LoVo (cell line): Measurements from ENCODE around the gene GATC.
"Not testable (repeated sequence)": the region's sequence is repeated elsewhere in the genome, so short reads cannot be mapped to it uniquely, and the experiment has no call there.

Experiments
- DNase-seq: peaks from one replicate; pipeline ENCODE4 v3.0.0-alpha.2; 2016; ENCODE audit warnings: low spot score

Gene GATC

DNA sequence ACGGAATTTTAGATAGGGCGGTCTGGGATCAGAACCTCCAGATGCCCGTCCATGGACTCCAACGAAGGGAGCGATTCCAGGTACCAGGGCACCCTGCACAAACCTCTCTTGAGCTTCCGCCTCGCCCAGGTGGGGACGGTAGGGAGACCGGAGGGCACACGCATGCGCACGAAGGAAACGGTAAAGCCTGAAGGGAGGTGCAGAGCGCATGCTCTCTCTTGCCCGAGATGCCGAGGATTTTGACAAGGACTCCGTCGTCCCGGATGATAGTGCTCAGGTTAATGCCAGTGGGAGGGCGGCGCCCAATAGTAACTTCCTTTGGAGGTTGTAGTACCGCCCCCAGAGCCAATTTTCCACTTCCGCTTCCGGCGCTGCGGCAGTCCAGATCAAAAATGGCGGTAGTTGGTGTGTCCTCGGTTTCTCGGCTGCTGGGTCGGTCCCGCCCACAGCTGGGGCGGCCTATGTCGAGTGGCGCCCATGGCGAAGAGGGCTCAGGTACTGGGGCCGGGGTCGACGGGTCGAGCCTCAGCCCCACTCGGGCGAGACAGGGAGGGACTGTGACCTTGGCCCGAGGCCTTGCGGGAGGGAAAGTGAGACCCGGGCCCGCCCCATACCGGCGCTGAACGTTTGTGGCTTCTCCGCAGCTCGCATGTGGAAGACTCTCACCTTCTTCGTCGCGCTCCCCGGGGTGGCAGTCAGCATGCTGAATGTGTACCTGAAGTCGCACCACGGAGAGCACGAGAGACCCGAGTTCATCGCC is 8.3 kb upstream of the GATC start, which contains the start of gene COX6A1:
Gene COX6A1 (plus strand): TSS at position 379 of the 760 bp plus-strand sequence. CDS start 14 bp downstream, at position 393.
- DNase-seq = peak; percentile 100

DNA sequence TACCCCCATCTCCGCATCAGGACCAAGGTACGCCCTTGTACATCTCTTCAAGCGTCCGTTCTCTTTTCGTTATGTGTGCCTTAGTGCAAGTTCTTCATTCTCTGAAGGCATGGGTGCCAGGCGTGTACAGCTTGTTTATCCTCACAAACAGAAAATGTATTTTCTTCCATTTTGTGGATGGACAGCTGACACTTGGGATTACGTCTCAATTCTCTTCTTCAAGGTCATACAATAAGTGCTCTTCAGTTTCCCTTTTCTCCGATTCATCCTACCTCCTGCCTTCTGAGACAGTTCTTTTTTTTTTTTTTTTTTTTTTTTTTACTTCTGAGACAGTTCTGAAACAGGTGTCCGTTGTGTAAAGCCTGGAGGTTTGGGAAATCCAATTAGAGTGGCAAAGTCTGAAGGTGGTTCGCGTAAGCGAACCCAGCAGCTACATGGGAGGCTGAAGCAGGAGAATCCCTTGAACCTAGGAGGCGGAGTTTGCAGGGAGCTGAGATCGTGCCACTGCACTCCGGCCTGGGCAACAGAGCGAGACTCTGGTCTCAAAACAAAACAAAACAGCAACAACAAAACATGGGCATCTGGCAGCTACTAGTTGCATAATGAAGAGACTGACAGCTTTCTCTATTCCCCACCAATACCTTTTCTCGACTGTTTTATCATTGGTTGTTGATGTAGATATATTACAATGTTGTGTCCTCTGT is 7.6 kb upstream of the GATC start:
- DNase-seq = no peak

DNA sequence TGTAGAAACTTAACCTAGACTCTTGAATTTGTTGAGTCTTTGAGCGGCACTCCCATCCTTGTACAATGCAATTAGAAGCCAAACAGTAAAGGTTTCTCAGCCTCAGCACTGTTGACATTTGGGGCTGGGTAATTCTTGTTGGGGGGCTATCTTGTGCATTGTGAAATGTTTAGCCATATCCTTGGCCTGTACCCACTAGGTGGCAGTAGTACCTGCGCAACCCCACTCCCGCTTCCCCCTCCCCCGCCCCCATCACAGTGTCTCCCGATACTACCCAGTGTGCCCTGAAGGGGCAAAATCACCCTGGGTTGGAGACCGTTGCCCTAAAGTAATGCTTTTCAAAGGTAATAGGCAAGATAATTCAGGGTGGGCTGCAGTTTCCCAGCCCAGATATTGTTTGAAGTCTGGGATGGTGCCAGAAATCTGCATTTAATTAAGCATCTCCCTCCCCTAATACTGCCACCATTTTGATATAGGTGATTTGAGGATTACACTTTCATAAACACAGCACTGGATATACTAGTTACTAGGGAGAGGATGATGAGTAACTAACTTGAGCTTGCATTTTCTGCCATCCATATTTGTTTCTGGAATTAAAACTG is 6.5 kb upstream of the GATC start:
- peak; percentile 53 for DNase-seq

DNA sequence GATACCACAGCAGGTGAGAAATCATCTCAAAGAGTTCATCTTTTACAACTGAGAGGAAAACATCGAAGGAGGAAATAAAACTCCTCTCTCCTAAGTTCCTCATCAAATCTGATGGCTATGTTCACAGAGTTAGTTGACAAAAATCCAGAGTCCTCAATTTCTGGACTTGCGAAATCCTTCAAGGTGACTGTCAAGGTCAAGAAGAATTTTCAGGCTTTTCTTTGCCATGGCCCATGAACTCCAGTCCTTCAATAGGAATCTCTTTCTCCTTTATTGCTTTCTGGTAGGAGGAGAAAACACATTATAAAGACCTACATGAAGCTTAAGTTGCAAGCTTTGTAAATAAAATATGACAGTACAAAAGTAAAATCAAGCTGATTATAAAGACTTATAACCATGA is 1.6 kb upstream of the GATC start:
- no peak for DNase-seq

DNA sequence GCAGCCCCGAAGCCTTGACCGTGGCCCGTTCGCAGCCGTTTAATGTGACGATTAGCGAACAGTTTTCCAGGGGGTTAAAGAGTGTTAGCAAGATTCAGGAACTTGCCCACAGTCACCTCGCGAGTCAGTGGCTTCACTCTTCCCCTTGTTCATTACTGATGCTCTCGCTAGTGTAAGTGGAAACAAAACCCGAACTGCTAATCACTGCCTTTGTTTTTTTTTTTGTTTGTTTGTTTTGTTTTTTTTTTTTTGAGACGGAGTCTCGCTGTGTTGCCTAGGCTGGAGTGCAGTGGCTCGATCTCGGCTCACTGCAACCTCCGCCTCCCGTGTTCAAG is 567 bp downstream of the GATC start:
- not testable (repeated sequence) for DNase-seq

DNA sequence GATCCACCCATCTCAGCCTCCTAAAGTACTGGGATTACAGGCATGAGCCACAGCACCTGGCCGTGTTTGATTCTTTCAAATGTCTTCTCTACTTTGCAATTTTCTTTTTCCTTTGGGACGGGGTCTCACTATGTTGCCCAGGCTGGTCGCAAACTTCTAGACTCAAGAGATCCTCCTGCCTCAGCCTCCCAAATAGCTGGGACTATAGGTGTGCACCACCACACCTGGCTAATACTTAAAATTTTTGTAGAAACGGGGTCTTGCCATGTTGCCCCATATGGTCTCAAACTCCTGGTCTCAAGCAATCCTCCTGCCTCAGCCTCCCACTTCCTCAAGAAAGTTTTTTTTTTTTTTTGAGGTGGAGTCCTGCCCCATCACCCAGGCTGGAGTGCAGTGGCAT is 1.7 kb downstream of the GATC start:
- no peak for DNase-seq

DNA sequence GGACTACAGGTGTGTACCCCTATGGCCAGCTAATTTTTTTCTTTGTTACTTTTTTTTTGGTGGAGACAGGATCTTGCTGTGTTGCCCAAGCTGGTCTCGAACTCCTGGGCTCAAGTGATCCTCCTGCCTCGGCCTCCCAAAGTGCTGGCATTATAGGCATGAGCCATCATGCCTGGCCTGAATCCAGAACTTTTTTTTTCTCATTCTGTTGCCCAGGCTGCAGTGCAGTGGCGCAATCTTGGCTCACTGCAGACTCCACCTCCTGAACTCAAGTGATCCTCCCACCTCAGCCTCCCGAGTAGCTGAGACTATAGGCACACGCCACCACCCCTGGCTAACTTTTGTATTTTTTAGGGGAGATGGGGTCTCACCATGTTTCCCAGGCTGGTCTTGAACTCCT is 6.3 kb downstream of the GATC start:
- not testable (repeated sequence) for DNase-seq

DNA sequence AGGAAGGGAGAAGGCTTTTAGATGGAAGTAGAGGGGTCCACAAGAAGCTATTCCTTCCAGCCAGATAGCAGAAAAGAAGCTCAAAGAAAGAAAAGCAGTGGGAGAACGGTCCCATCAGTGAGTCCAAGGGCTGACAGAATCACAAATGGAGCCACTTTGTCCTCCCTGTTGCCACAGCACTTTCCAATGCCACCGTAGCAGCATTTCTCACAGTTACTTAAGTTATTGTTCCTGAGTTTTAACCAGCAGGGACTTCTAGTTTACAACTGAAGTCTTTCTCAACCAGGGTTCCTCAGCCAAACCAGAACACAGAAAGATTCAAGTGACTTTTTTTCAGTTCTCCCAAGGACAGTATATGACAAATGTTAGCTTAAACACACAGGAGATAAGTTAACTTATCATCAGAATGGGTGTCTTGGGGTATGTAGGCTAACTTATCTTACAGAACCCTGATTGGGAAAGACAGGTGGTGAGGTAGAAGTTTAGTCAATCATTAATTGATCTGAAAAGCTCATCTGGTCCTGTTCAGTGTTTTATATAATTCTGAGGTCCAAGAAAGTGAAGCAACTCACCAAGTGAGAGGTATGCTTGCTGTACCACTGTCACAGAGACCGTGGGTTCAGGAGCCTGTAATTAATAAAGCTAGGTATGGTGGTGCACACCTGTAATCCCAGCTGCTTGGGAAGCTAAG is 7.0 kb downstream of the GATC start:
- no peak for DNase-seq

DNA sequence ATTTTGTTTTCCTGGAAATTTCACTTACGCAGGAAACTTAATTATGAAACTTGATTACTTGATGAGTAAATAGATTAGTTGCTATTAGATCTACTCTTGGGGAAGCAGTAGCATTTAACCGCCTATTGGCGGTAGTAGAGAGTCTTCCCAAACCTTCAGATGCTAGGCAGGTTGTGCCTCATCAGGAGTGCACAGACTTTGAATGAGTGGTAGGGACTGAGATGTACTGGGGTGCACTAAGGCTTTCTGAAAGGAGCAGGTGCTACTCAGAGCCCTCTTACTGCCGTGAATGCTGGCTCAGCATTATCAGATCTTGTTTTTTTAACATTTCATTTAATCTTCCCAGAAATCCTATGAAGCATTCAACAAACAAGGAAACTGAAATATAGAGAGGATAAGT is 7.7 kb downstream of the GATC start:
- DNase-seq = peak; percentile 61

DNA sequence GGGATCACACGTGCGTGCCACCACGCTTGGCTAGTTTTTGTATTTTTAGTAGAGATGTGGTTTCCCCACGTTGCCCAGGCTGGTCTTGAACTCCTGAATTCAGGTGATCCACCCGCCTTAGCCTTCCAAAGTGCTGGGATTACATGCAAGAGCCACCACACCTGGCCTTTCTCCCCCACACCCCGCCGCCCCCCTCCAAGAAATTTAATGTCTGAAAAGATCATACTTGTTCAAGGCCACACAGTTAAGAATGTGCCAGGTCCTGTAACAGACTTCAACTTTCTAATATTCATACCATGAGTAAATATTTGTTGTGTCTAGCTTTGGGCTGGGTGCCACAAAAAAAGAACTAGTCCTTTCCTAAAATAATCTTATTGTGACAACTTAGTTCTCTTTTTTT is 9.1 kb downstream of the GATC start:
- no peak for DNase-seq

DNA sequence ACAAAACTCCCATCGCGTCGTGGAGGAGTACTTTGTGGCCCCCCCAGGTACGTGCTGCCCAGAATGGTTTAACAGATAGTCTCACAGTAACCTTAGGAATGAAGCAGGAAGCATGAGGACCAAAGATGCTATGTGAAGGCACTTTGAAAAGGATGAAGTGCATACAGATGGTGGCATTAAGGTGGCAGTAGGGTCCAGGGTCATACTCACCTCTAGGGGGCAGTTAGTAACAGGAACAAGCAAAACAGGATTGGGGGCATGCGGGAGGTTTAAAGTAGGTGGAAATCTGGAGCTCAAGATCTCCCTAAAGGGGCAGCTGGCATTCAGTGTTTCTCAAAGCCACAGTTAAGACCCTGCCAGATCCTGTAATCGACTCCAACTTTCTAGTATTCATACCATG is 10.9 kb downstream of the GATC start:
- DNase-seq = no peak

DNA sequence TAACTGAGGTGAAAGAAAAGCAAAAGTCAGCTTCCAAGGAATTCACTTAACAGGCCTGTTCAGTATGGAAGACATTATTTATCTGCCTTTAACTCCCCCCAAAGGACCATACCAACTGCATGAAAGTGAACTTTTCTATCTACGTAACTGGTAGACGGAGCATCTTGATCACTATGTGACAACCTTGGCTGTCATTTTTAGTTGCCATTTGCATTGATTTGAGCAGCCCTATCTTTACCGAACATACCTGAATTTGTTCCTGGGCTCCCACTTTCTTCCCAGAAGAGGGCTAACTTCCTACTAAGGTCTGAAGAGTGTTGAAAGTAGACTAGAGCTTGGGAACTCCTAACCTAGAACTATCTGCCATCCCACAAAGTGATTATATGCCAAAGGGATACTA is 13.9 kb downstream of the GATC start:
- no peak for DNase-seq

DNA sequence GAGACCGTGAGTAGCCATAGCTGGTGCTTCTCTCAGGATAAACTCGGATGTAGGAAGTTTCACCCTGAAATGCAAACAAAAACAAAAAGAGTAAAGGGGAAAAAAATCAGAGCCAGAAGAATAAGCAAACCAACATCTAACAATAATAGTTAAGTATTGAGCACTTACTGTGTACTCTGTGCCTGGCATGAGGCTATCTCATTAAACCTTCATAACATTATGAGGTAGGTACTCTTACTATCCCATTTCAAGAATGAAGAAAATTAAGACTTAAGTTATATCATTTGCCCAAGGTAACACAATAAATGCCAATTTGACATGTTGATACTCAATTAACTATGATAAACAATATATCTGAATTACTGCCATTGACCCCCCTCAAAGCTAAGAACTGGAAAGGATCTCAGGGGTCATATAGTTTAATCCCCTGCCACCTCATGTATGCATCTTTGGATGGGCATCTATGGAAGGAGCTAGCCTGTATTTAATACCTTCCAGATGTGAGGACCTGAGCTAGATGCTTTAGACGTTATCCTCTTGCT is 15.9 kb downstream of the GATC start:
- DNase-seq = no peak

DNA sequence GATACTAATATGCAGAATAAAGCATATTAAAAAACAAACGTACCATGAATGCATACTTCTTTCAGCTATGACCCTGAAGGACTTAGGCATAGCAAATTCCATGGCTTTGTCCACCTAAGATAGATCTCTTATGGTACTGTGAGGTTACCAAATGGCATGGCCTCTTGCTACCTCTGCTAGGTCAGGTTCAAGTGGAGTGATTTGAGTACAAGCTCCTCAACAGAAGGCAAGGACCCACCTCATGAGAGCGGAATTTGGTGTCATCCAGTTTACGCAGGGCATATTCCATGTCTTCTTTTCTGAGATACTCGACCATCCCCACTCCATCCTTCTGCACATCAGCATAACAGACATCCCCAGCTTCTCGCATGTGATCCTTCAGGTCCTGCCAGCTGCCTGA is 17.5 kb downstream of the GATC start:
- no peak for DNase-seq

DNA sequence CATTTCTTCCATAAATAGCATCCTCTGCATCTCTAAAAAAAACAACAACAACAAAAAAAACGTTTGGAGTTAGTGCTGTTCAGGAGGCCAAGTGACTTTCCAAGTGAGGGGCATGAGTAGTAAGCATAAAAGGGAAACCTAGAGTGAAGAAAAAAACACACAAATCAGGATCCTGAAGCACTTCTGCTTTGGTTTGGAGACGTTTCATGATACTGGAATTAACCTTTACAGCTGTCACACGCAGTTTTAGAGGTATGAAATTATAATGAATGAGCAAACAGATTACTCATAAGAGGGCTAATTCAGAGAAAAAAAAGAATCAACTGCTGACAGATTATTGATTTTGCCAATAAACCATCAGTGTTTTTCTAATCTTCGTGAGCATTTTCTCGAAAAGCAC is 19.5 kb downstream of the GATC start:
- no peak for DNase-seq

DNA sequence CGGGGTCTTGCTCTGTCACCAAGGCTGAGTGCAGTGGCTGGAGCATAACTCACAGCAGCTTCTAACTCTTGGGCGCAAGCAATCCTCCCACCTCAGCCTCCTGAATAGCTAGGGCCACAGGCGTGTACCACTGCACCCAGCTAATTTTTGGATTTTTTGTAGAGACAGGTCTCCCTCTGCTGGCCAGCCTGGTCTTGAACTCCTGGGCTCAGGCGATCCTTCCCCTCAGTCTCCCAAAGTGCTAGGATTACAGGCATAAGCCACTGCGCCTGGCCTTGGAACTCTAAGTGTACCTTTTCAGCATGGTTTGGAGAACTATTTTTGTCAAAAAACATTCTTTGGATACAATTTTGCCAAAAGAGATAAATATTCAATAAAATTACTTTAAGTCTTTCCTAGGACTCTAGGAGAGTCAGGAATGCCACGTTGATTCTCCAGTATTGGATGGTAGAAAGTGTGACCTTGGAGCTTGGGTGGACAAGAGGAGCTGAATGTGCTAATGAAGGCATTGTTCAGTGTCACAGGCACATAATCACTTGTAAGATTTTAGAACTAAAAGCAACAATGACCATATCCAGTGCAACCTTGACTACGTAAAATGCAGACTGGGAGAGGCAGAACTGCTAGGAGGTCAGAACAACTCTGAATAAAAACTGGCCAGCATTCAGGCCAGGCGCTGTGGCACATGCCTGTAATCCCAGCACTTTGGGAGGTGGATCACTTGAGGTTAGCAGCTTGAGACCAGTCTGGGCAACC is 20.5 kb downstream of the GATC start:
- peak; percentile 34 for DNase-seq

DNA sequence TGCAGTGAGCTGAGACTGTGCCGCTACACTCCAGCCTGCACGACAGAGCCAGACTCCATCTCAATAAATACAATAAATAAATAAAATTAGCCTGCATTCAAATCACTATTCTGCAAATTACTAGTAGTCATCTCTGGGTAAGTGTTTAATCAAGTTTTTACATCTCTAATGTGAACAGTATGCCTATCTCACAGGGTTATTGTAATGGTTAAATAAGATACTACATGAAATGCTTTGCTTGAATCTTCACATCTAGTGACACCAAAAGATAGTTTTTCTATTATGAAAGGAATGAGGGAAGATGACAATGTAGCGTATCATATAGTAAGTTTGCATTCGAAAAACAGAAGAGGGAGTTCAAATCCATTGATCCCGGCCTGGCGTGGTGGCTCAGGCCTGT is 21.2 kb downstream of the GATC start:
- no peak for DNase-seq

DNA sequence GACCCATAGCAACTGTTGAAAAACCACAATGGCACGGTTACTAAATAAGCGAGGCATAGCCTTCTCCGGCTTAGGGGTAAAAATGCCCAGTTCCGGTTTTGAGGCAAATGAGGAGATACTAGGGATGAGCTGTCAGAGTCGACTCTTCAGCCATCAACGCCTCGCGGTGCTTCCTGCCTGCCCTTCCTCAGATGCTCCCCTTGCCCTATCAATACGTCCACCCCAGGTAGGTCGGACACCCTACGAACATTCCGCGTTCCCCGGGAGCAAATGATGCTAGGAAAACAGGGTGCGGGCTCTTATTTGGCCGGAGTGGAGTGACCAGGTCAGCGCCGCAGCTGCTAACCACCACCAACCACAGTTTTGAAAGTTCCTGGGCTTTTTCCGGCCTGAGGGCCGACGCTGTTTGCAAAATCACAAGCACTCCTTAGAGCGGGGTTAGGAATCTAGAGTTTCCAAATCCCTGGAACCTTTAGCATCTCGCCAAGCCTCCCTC is 22.1 kb downstream of the GATC start:
- DNase-seq = peak; percentile 23

DNA sequence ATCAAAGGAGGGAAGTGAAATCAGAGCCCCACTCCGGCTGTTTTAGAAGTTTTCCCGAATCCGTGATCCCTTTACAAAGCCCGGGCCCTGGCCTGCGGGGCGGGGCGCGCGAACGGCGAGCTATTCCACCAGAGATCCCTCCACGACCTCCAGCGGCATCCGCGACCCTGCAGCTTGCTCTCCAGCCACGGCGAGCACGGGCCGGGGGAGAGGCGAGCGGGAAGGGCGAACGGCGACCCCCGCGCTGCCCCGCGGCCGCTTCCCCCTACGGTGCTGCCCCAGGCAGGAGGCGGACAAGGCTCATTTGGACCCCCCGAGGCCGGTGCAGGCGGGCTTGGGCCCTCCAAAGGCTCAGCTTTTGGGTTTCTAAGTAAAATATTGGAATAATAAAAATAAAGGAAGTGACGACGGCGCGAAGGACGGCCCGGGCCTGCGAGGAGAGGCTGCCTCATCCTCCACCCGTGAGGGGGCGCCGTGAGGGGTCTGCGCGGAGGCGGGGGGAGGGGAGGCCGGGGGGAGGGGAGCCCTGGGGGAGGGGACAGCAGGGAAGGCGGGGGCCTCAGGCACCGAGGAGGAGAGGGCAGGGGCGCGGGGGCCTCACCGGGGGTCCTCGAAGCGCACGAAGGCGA is 22.7 kb downstream of the GATC start:
- DNase-seq = no peak

DNA sequence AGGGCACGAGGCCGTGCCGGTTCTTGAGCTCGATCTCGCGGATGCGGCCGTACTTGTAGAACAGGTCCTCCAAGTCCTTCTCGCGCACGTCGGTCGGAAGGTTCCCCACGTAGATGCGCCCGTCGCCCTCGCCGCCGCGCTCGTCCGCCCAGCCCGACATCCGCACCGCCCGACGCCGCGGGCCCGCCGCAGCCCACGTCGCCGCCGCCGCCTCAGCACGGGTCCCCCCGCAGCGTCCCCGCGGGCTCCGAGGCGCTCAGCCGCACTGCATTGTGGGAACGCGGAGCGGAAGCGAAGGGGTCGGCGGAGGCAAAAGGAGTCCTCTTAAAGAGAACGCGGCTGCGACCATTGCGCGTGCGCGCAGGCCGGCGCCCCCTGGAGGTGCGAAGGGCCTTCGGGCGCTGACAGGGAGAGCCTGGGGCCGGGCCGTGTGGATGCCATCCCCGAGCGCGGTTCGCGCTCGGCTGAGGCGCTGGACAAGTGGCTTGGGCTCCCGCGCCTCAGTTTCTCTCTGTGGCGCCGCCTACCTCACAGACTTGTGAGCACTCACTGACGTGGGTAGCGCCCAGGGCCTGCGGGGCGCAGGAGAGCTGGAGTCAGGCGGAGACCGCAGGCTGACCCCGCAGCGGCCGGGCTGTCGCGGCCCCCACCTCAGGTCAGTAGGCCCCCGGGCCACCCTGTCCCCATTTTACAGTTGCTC is 23.4 kb downstream of the GATC start, which contains the start of gene SRSF9:
Gene SRSF9 (minus strand): TSS at position 299 of the 700 bp plus-strand sequence. CDS start 139 bp downstream, at position 160.
- DNase-seq = peak; percentile 99
